MM.1S (cell line): ENCODE data around the gene SLC25A3.
A peak's percentile ranks its signal among the peaks of the same experiment; 100 is the strongest.
"Not testable (repeated sequence)": the region's sequence is repeated elsewhere in the genome, so short reads cannot be mapped to it uniquely, and the experiment has no call there.

Experiments
- DNase-seq: peaks from one replicate; pipeline ENCODE4 v3.0.0-alpha.2; 2015
- H2AFZ ChIP-seq: fragments of 300-600 bp; sonication (generic); 2 replicates; pipeline ENCODE4 v1.6.0; 2016; ENCODE audit warnings: antibody characterized with exemption, low read length
- H3F3A ChIP-seq: fragments of 300-600 bp; sonication (generic); 2 replicates; pipeline ENCODE4 v1.6.1; 2016; ENCODE audit warnings: mild to moderate bottlenecking, antibody characterized with exemption, low read length, moderate library complexity, mixed read lengths; ENCODE audit not compliant: insufficient read depth
- H3K27ac ChIP-seq: fragments of 300-600 bp; sonication (generic); 2 replicates; pipeline ENCODE4 v1.5.1; 2016; ENCODE audit warnings: mild to moderate bottlenecking, low read length
- H3K27me3 ChIP-seq: fragments of 300-600 bp; sonication (generic); replicated peaks from 2 replicates; pipeline ENCODE4 v1.6.0; 2016; ENCODE audit warnings: low read length; ENCODE audit not compliant: insufficient read depth
- H3K36me3 ChIP-seq: fragments of 300-600 bp; sonication (generic); replicated peaks from 2 replicates; pipeline ENCODE4 v1.6.1; 2016; ENCODE audit warnings: mild to moderate bottlenecking, low read length, mixed read lengths; ENCODE audit not compliant: insufficient read depth
- H3K4me1 ChIP-seq: fragments of 300-600 bp; sonication (generic); 2 replicates; pipeline ENCODE4 v1.6.1; 2016; ENCODE audit warnings: low read length, mixed read lengths
- H3K4me2 ChIP-seq: fragments of 300-600 bp; sonication (generic); 2 replicates; pipeline ENCODE4 v1.6.0; 2016; ENCODE audit warnings: low read depth, low read length
- H3K4me3 ChIP-seq: fragments of 300-600 bp; sonication (generic); 2 replicates; pipeline ENCODE4 v1.5.1; 2016; ENCODE audit warnings: low read length, mixed read lengths
- H3K79me2 ChIP-seq: fragments of 300-600 bp; sonication (generic); 2 replicates; pipeline ENCODE4 v1.6.1; 2016; ENCODE audit warnings: mixed run types, low read length, mixed read lengths
- H3K9ac ChIP-seq: fragments of 300-600 bp; sonication (generic); 2 replicates; pipeline ENCODE4 v1.6.1; 2016; ENCODE audit warnings: low read length, mixed read lengths
- H3K9me2 ChIP-seq: fragments of 300-600 bp; sonication (generic); replicated peaks from 2 replicates; pipeline ENCODE4 v1.6.1; 2016; ENCODE audit warnings: mild to moderate bottlenecking, low read length, mixed read lengths; ENCODE audit not compliant: insufficient read depth
- H3K9me3 ChIP-seq: fragments of 300-600 bp; sonication (generic); replicated peaks from 2 replicates; pipeline ENCODE4 v1.6.1; 2016; ENCODE audit warnings: mild to moderate bottlenecking, low read length, mixed read lengths; ENCODE audit not compliant: insufficient read depth
- H4K20me1 ChIP-seq: fragments of 300-600 bp; sonication (generic); 2 replicates; pipeline ENCODE4 v1.6.1; 2016; ENCODE audit warnings: mild to moderate bottlenecking, low read length, moderate library complexity, mixed read lengths; ENCODE audit not compliant: insufficient read depth
- EZH2 ChIP-seq: fragments of 300-600 bp; sonication (generic); optimal IDR thresholded peaks from 2 replicates; pipeline ENCODE3; 2017; ENCODE audit warnings: low read depth, mild to moderate bottlenecking, antibody characterized with exemption, low read length, mixed read lengths
- EZH2phosphoT487 ChIP-seq: fragments of 300-600 bp; sonication (generic); IDR thresholded peaks from 2 replicates; pipeline ENCODE4 v1.6.1; 2018; ENCODE audit warnings: antibody characterized with exemption, low read length
- TF ChIP-seq, protein P1 (sequence below): fragments of 300-600 bp; sonication (generic); IDR thresholded peaks from 2 replicates; pipeline ENCODE4 v1.5.1; 2016; ENCODE audit warnings: antibody characterized with exemption, low read length, mixed read lengths

SLC25A3 gene

GRCh38 chr12:98595243-98595988 is 1.9 kb downstream of the SLC25A3 start:
- Histone ChIP-seq H4K20me1 (peaks cover 23% of the 10 kb centered on the region), H2AFZ (no peak overlapping the region), H3K27ac (no peak overlapping the region), H3K79me2 (peaks cover 59% of the 10 kb centered on the region), H3K4me1 (0 out of 2 replicates have a peak, but pooled peaks cover 7% of the 10 kb centered on the region), H3K27me3 (no peaks in the 10 kb centered on the region), H3K4me2 (peak overlapping the region; percentile 72), H3K9ac (peak overlapping the region; percentile 99; the same call in 1 of the 2 replicates), H3K4me3 (peak overlapping the region; percentile 98), H3K9me2 (no peaks in the 10 kb centered on the region), H3F3A (0 out of 2 replicates have a peak, but pooled peaks cover 7% of the 10 kb centered on the region), H3K36me3 (peaks cover 14% of the 10 kb centered on the region), H3K9me3 (no peaks in the 10 kb centered on the region)
- no peak for DNase-seq
- TF ChIP-seq, protein P1, sequence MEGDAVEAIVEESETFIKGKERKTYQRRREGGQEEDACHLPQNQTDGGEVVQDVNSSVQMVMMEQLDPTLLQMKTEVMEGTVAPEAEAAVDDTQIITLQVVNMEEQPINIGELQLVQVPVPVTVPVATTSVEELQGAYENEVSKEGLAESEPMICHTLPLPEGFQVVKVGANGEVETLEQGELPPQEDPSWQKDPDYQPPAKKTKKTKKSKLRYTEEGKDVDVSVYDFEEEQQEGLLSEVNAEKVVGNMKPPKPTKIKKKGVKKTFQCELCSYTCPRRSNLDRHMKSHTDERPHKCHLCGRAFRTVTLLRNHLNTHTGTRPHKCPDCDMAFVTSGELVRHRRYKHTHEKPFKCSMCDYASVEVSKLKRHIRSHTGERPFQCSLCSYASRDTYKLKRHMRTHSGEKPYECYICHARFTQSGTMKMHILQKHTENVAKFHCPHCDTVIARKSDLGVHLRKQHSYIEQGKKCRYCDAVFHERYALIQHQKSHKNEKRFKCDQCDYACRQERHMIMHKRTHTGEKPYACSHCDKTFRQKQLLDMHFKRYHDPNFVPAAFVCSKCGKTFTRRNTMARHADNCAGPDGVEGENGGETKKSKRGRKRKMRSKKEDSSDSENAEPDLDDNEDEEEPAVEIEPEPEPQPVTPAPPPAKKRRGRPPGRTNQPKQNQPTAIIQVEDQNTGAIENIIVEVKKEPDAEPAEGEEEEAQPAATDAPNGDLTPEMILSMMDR = no peak
- TF ChIP-seq EZH2 = no peak

- H4K20me1 ChIP-seq = peaks cover 23% of the 10 kb centered on the region
- DNase-seq, H3K27ac ChIP-seq, H3K9ac ChIP-seq, H3K4me2 ChIP-seq, H3K9me2 ChIP-seq, H3K4me1 ChIP-seq, H3K9me3 ChIP-seq, H2AFZ ChIP-seq, H3K4me3 ChIP-seq, H3K27me3 ChIP-seq: not testable (repeated sequence)
- peaks cover 59% of the 10 kb centered on the region for H3K79me2 ChIP-seq
- H3F3A ChIP-seq = peaks cover 12% of the 10 kb centered on the region; the same call in 1 of the 2 replicates
- peaks cover 19% of the 10 kb centered on the region for H3K36me3 ChIP-seq
Observed at GRCh38 chr12:98597313-98597712, 3.8 kb downstream of the SLC25A3 start.

- H3K36me3 ChIP-seq = peaks cover 19% of the 10 kb centered on the region
Observed at GRCh38 chr12:98601924-98602323, 8.4 kb downstream of the SLC25A3 start.

More at GRCh38 chr12:98601924-98602323, 8.4 kb downstream of the SLC25A3 start:
- DNase-seq = no peak
- Histone ChIP-seq H3K9me3 (no peaks in the 10 kb centered on the region), H3K4me1 (no peaks in the 10 kb centered on the region), H3F3A (peaks cover 28% of the 10 kb centered on the region; the same call in 1 of the 2 replicates), H4K20me1 (peaks cover 4% of the 10 kb centered on the region; the same call in 1 of the 2 replicates), H3K9me2 (no peaks in the 10 kb centered on the region), H3K27ac (no peak overlapping the region), H3K4me3 (no peak overlapping the region), H3K4me2 (no peak overlapping the region), H3K79me2 (peaks cover 24% of the 10 kb centered on the region), H3K9ac (no peak overlapping the region), H2AFZ (no peak overlapping the region), H3K27me3 (no peaks in the 10 kb centered on the region)
- TF ChIP-seq EZH2phosphoT487 (no peak), EZH2 (no peak)
- TF ChIP-seq, protein P1 = no peak
